ENCODE data around the gene PPP1R12A.

- TF ChIP-seq REST (IDR thresholded peaks at IDR 0.05) (no peak), POLR2A (IDR thresholded peaks at IDR 0.05; ENCODE audit: low read length) (no peak), CTCF (IDR thresholded peaks at IDR 0.05) (no peak), PHF8 (IDR thresholded peaks at IDR 0.05; ENCODE audit: borderline replicate concordance, low read depth) (no peak), CEBPB (IDR thresholded peaks at IDR 0.05) (no peak), EP300 (IDR thresholded peaks at IDR 0.05) (no peak), FOXS1 (CRISPR knock-in tag; IDR thresholded peaks at IDR 0.05) (no peak), MYC (IDR thresholded peaks at IDR 0.05; ENCODE audit: borderline replicate concordance, low read length) (no peak), USF2 (IDR thresholded peaks at IDR 0.05) (no peak), HDAC2 (IDR thresholded peaks at IDR 0.05) (no peak), RFX5 (IDR thresholded peaks at IDR 0.05) (no peak), ATOH8 (CRISPR knock-in tag; IDR thresholded peaks at IDR 0.05; ENCODE audit: low read depth) (no peak), KDM5A (IDR thresholded peaks at IDR 0.05) (no peak)
Observed at GRCh38 chr12:79873201-79873600, 61.7 kb downstream of the PPP1R12A start.
